OCI-LY3 (cell line): ENCODE data around the gene PLEKHA6.

Experiments used
- EZH2phosphoT487 ChIP-seq: fragments of 200-600 bp; shearing (Covaris generic); IDR thresholded peaks from 2 replicates; pipeline ENCODE4 v1.6.1; 2018; ENCODE audit warnings: antibody characterized with exemption, mixed run types, low read depth
- TF ChIP-seq, protein P1 (sequence below): fragments of 200-600, 300-600 bp; sonication (generic); IDR thresholded peaks from 2 replicates; pipeline ENCODE4 v1.5.1; 2014; ENCODE audit warnings: antibody characterized with exemption, low read length, low read depth

DNA sequence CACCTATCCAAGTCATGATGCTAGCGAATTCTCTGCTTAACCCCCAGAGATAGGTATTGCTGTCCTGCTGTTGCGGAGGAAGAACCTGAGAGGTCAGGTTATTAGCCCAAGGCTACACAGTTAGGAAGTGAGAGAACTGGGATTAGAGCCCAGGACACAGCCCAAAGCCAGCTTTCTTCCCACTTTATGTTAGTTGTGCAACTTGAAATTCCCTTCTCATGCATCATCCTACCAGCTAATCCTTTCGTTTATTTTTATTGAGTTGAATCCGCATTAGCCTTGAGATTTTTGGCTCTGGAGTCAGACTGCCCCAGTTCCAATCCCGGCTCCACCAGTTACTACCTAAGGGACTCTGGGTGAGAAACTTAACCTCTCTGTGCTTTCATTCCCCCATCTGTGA is 65.4 kb downstream of the PLEKHA6 start:
- TF ChIP-seq, protein P1, sequence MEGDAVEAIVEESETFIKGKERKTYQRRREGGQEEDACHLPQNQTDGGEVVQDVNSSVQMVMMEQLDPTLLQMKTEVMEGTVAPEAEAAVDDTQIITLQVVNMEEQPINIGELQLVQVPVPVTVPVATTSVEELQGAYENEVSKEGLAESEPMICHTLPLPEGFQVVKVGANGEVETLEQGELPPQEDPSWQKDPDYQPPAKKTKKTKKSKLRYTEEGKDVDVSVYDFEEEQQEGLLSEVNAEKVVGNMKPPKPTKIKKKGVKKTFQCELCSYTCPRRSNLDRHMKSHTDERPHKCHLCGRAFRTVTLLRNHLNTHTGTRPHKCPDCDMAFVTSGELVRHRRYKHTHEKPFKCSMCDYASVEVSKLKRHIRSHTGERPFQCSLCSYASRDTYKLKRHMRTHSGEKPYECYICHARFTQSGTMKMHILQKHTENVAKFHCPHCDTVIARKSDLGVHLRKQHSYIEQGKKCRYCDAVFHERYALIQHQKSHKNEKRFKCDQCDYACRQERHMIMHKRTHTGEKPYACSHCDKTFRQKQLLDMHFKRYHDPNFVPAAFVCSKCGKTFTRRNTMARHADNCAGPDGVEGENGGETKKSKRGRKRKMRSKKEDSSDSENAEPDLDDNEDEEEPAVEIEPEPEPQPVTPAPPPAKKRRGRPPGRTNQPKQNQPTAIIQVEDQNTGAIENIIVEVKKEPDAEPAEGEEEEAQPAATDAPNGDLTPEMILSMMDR: no peak
- no peak for TF ChIP-seq EZH2phosphoT487
